ENCODE results near the gene ABCC4. TPM values are rescaled to one million over a fixed set of nuclear protein-coding genes. Genes with fewer than 3 reads are reported as not detected.
A peak's percentile ranks its signal among the peaks of the same experiment; 100 is the strongest.

ABCC4 gene
- total and polyA plus RNA-seq, 9 of the 15 experiments (the other 6 are each of a cell fraction or from before 2014, with no cell fraction given), result 9.4 to 46.1 (median 25.4) TPM

- TF ChIP-seq FUS (optimal IDR thresholded peaks at IDR 0.05; ENCODE audit: low read depth, low read length) (no peak), FOSL1 (tag; conservative IDR thresholded peaks at IDR 0.05) (peak; percentile 63), LCOR (CRISPR knock-in tag; IDR thresholded peaks at IDR 0.05) (peak; percentile 20; the same call in 1 of the 2 replicates), SIX5 (IDR thresholded peaks at IDR 0.05; ENCODE audit: borderline replicate concordance in 1 of 2, insufficient read depth in 1 of 2, low read depth in 1 of 2, low read length in 2 of 2) (no peak), DEAF1 (CRISPR knock-in tag; IDR thresholded peaks at IDR 0.05) (no peak), RBM17 (IDR thresholded peaks at IDR 0.05; ENCODE audit: borderline replicate concordance, low read depth, low read length) (no peak), FOXO4 (CRISPR knock-in tag; IDR thresholded peaks at IDR 0.05) (no peak), ZNF197 (CRISPR knock-in tag; IDR thresholded peaks at IDR 0.05; ENCODE audit: low read depth) (no peak), TAF7 (tag; IDR thresholded peaks at IDR 0.05) (no peak), ZNF785 (CRISPR knock-in tag; IDR thresholded peaks at IDR 0.05) (no peak), PREB (CRISPR knock-in tag; IDR thresholded peaks at IDR 0.05) (no peak), PTTG1 (tag; IDR thresholded peaks at IDR 0.05; ENCODE audit: low read depth) (no peak), FOXK2 (conservative IDR thresholded peaks at IDR 0.05 in 1 of 2, IDR thresholded peaks at IDR 0.05 in 1 of 2; ENCODE audit: low read depth in 2 of 2) (no peak; a peak in 1 of 4 replicates), ZSCAN29 (IDR thresholded peaks at IDR 0.05) (no peak), ZBTB40 (IDR thresholded peaks at IDR 0.05) (no peak), ZBTB40 (CRISPR knock-in tag; IDR thresholded peaks at IDR 0.05) (no peak)
Observed at GRCh38 chr13:95243207-95243606, 58.0 kb downstream of the ABCC4 start (continued).

All from K562 (cell line).